Retinal pigment epithelial cell (primary cell): ENCODE results near the gene CNOT8.
"Not testable (repeated sequence)": the region's sequence is repeated elsewhere in the genome, so short reads cannot be mapped to it uniquely, and the experiment has no call there.

Source experiments
- DNase-seq: peaks from one replicate; pipeline ENCODE4 v3.0.0-alpha.2; 2010; ENCODE audit warnings: low read depth
- H3K4me3 ChIP-seq: 2 replicates; pipeline ENCODE4 v1.5.1; 2011; ENCODE audit warnings: mild to moderate bottlenecking, low read length, control low read depth, moderate library complexity
- CTCF ChIP-seq: conservative IDR thresholded peaks from 2 replicates; pipeline ENCODE4 v1.5.1; 2011; ENCODE audit warnings: low read depth, low read length, control low read depth, inconsistent platforms

The CNOT8 gene

GRCh38 chr5:154824070-154824469 is 34.4 kb upstream of the CNOT8 start:
- no peak for TF ChIP-seq CTCF
- no peak overlapping the region for H3K4me3 ChIP-seq
- no peak for DNase-seq

- no peak overlapping the region for H3K4me3 ChIP-seq
- DNase-seq = no peak
- TF ChIP-seq CTCF = no peak
Observed at GRCh38 chr5:154829181-154829588, 29.2 kb upstream of the CNOT8 start.

- no peak overlapping the region for H3K4me3 ChIP-seq
- TF ChIP-seq CTCF = no peak
- DNase-seq = no peak
Observed at GRCh38 chr5:154829589-154830218, 28.7 kb upstream of the CNOT8 start.

GRCh38 chr5:154830219-154830595 is 28.2 kb upstream of the CNOT8 start:
- no peak for TF ChIP-seq CTCF
- no peak for DNase-seq
- H3K4me3 ChIP-seq = no peak overlapping the region

- TF ChIP-seq CTCF = no peak
- DNase-seq = no peak
Observed at GRCh38 chr5:154830596-154830995, 27.8 kb upstream of the CNOT8 start.

GRCh38 chr5:154831451-154831850 is 27.0 kb upstream of the CNOT8 start:
- DNase-seq = no peak
- H3K4me3 ChIP-seq = no peak overlapping the region
- no peak for TF ChIP-seq CTCF

More at GRCh38 chr5:154830596-154830995, 27.8 kb upstream of the CNOT8 start:
- no peak overlapping the region for H3K4me3 ChIP-seq

GRCh38 chr5:154832804-154833203 is 25.6 kb upstream of the CNOT8 start:
- DNase-seq, H3K4me3 ChIP-seq: not testable (repeated sequence)
